T follicular helper cell (primary cell): Measurements from ENCODE around the gene CDH6.

Experiments used
- DNase-seq: peaks from one replicate; pipeline ENCODE4 v3.0.0-alpha.2; 2020; ENCODE audit warnings: low read depth

The CDH6 gene

DNA sequence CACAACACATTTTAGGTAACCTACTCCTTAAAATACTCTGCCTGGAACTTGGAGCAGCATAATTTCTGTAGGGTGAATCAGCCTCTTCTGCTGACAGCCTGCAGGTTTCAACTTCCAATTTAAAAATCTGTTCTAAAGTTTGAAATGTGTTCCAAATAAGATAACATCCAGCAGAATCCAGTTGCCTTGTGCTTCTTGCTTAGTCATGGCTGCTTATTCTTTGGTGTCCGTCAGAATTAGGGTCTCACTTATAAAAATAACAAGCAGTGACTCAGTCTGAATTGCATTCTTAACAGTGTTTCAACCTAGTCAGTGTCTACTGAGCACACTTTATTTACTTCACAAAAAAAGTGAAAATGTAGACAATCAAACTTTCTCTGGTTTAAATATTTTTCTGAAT is 3.7 kb downstream of the CDH6 start:
- no peak for DNase-seq

GRCh38 chr5:31204958-31205357 is 11.5 kb downstream of the CDH6 start:
- DNase-seq: no peak

DNA sequence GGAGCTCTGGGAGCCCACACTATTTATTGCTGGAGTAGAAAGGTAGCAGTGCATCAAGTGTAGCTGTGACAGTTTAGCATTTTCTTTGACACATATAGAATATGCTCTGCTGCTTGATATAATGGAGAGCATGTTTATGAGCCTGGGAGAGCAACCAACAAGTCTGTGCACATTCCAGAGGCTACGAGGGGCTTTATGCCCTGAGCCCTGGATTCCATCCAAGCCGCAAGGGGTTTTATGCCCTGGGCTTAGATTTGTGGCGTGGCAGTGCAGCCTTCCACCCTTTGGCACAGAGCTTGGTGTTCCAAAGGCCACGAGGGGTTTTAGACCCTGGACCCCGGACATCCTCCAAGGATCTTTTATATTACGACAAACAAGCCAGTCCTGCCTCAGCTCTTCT is 14.6 kb downstream of the CDH6 start:
- DNase-seq: no peak

DNA sequence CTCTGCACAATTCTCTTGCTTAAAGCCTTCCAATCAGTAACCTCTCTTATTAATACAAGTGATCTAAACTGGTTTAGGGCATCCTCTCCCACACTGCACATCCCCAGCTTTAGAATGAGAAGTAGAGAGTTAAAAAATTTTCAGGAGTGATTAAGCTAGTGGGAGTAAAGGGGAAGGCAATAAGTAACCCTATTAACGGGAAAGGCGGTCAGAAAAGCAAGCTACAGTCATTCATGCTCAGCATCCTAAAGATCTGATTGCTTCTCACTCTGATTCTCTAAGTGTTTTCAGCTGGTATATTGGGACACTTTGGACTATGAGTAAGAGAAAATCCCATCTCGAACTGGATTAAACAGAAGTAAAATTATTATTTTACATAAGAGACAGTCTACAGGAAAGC is 15.8 kb downstream of the CDH6 start:
- no peak for DNase-seq

DNA sequence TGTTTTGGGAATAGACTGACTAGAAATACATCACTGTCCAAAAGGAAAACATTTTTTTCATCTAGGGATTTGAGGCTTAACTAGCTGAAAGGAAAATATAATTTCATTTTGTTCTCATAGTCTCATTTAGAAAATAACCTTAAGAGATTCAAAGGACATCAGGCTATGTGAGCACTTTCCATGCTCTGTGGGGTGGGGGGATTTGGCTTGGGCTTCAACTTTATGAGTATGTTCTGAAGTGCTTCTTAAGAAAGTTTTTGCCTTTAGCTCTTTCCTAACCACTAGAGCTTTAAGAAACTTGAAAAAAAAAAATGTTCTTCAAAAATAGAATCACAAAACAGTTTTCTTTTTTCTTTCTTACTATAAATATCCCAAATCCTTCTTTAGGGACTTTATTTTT is 17.6 kb downstream of the CDH6 start:
- no peak for DNase-seq

- no peak for DNase-seq
These were observed 19.8 kb downstream of the CDH6 start for GRCh38 chr5:31213257-31213656.

DNA sequence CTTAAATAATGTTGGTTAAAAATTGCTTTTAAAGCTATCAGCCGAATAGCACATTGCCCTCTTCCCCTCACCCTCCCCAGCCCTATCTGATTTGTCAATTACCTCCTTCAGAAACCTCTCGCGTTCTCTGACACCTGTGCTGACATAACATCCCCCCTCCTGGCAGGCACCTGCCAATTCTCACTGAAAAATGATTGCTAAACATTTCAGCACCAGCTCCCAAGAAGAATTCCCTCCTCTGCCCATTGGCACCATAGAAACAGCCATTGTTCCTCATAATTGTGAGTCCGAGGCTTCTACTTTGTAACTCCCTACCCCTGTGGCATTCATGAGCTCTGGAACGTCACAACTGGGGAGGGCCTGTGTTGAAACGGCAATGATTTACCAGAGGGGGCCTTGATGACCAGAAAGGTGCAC is 20.2 kb downstream of the CDH6 start:
- DNase-seq: no peak

DNA sequence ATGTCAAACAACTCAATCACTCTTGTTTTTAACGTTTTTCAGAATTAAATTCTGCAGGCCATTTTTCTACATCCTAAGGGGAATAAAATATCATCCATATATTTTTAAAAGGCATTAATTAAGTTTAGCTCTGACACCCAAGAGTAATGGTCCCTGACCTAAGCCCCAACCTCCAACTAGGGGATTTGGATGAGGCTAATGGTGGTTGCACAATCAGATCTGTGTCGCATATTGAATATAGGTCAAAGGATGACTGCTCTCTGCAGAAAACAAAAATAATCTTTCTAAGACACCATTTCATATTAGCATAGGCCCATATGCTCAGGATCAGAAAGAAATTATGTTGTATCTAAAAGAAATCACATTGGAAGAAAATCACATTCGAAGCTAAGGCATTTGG is 20.7 kb downstream of the CDH6 start:
- no peak for DNase-seq

GRCh38 chr5:31215236-31215635 is 21.8 kb downstream of the CDH6 start:
- DNase-seq: no peak

GRCh38 chr5:31217446-31217845 is 24.0 kb downstream of the CDH6 start:
- no peak for DNase-seq

DNA sequence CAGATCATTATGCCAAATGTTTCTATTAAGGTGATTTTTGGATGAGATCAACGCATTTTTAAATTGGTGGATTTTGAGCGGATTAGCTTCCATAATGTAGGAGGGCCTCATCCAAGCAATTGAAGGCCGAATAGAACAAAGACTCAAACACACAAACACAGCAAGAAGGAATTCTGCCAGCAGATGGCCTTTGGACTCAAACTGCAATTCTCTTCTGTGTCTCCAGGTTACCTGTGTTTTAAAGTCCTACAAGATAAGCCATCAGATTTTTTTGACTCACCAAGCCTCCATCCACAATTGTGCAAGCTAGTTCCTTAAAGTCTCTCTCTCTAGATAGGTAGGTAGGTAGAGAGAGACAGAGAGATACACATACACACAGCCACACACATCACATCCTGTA is 25.5 kb downstream of the CDH6 start:
- DNase-seq: no peak

DNA sequence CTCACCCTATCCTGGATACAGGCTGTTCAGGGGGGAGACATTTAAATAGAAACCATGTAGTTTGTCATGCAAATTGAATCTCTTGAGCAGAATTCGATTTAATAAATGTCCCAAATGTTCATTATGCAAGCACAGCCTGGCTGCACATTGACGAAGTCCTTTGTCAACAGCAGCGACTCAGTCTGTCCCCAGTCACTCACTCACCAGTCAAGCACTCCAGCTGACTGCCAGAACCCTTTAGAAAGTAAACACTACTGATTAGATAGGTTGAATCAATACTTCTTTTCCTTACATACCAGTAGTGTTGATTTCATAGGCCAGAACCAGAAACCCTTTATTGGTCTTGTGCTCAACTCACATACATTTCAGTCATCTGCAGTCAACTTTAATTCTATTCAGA is 27.5 kb downstream of the CDH6 start:
- DNase-seq: no peak

DNA sequence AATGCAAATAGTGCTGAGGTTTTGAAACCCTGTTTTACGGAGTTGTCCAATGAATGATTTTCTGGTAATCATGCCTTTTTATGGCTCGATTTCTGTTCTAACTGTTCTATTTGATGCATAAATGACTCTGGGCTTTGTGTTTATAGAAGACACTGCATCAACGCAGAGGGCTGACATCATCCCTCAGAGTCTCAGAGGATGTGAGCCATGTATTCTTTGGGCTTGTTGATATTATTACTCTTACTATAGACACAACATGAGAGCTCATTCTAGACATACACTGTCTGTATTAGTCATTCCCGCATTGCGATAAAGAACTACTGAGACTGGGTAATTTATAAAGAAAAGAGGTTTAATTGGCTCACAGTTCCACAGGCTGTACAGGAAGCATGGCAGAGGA is 31.6 kb downstream of the CDH6 start:
- no peak for DNase-seq

DNA sequence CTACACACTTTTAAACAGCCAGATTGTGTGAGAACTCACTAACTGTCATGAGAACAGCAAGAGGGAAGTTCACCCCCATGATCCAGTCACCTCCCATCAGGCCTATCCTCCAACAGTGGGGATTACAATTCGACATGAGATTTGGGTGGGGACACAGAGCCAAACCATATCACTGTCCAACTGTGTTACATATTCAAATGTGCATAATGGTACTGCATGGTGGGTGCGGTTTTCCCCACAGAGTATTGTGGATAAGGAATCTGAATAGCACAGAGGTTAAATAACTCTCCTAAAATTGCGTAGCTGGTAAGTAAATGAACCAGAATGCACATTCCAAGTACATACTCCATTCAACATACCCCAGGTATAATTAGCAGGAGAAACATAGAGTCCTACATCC is 32.1 kb downstream of the CDH6 start:
- DNase-seq: no peak

DNA sequence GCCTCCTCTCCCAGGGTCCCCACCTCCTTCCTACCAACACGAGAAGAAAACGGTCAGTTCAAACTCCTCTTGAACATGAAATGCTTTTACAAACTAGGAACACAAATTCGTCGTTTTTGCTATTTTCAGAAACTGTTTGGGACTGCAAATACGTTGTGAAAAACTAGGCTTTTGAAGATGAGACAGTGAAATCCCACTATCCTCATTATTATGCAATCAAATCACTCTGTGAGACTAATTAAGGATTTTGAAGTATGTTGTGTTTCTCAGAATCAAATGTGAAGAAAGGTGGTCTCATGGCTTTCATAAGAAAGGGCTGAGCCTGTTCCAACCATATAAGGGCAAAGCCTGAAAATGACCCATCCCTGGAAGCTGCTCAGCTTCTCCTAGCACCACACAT is 33.2 kb downstream of the CDH6 start:
- DNase-seq: no peak

- no peak for DNase-seq
These were observed 35.8 kb downstream of the CDH6 start for GRCh38 chr5:31229266-31229665.

DNA sequence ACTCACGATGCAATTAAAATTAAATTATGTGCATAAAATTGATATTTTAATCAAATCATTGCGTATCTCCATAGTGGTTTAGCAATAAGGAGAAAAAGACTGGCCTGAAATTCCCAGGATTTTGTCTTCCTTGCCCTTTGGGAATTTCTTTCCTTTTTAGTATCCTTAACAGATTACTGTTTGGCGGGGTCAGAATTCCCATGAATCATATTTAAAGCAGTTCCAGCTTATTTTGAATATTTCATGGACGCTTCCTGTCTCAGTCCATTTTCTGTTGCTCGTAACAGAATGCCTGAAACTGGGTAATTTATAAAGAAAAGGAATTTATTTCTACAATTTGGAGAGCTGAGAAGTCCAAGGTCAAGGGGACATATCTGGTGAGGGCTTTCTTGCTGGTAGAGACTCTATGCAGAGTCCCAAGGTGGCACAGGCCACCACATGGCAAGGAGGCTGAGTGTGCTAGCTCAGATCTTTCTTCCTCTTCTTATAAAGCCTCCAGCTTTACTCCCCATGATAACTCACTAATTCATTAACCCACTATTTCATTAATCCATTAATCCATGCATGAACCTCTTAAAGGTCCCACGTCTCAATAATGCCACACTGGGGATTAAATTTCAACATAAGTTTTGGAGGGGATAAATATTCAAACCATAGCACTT is 37.8 kb downstream of the CDH6 start:
- no peak for DNase-seq

DNA sequence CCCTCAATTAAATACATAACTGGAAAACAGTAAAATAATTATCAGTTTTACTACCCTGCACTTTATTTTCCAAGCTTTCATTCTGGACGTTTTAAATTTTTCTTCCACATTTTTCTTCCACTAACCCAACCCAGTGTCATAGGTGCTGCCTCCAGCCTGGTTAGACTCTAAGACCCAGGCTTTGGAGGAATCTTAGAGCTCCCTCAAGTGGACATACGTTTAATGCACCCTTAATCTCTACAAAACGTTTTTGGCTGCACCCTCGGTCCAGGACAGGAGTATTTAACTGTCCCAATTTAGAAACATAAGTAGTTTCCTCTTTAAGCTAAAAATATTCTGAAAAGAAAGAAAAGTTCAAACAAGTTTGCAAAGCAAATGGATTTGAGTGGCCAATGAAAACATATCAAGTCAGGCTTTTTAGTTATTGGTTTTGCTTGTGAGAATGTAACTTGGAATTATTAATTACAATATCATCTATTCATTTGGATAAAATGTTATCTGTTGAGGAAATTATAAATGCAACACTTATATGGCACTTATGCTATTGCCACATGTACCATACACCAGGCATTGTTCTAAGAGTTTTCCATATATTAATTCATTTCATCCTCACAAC is 38.9 kb downstream of the CDH6 start:
- no peak for DNase-seq

DNA sequence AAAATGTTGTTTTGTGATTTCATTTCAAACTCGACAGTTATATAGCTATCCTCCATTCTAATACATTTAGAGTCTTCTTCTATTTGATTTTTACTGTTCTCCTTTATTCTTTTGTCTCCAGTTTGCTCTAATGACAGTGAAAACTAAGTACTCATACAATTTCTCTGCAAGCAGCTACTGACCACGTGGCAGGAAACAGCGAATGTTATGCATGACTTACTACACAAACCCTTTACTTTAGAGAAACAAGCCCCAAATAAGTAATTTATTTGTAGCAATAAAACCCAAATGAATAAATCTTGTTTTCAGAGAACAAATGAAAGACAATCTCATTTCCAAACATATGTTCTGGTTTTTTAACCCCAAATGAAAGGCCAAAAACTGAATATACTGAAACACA is 41.9 kb downstream of the CDH6 start:
- no peak for DNase-seq

- no peak for DNase-seq
These were observed 42.9 kb downstream of the CDH6 start for GRCh38 chr5:31236339-31236738.

GRCh38 chr5:31237174-31237573 is 43.7 kb downstream of the CDH6 start:
- no peak for DNase-seq

GRCh38 chr5:31238497-31238896 is 45.0 kb downstream of the CDH6 start:
- DNase-seq: no peak

DNA sequence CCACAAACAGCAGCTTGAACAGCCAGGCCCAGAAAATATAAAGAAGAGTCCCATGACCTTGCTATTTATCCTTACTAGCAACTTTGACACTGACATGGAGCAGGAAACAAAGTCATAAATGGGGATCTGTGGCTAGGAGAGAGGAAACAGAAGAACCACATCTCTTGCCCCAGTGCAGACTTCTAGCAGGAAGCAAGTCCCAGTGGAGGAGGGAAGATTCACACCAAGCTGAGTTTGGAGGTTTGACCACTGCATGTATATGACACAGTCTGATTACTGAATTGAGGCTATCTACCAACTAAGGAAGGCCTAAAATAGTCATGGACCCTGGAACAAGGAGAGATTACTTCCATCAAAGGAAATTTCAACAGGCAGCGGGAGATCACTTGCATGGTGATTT is 51.4 kb downstream of the CDH6 start:
- no peak for DNase-seq

DNA sequence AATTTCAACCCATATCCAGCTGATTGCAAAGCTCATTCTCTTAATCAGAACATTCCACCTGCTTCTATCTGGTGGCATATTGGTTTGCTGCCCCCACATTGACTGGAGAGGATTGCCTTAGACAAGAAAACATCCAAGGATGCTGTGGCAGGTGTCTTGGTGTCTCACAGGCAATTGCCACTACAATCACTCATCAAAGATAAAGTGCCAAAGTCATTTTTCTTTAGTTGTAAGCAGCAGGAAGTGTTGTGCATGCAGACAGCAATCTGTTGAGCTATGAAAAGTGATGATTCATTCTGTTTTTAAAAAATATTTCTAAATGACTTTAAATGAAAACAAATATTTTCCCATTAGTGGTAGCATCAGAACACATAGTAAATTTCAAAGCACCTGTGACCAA is 53.9 kb downstream of the CDH6 start:
- no peak for DNase-seq
